NCI-H748 (cell line): ENCODE measurements around the gene DYNC1H1.
A peak's percentile ranks its signal among the peaks of the same experiment; 100 is the strongest.

Source experiments
- DNase-seq: peaks from one replicate; lab custom pipeline; 2025; ENCODE audit not compliant: unreplicated experiment; lab: John Stamatoyannopoulos, UW

DYNC1H1 gene

GRCh38 chr14:102086709-102086971, 122.3 kb downstream of the DYNC1H1 start:
- DNase-seq = no peak

DNA sequence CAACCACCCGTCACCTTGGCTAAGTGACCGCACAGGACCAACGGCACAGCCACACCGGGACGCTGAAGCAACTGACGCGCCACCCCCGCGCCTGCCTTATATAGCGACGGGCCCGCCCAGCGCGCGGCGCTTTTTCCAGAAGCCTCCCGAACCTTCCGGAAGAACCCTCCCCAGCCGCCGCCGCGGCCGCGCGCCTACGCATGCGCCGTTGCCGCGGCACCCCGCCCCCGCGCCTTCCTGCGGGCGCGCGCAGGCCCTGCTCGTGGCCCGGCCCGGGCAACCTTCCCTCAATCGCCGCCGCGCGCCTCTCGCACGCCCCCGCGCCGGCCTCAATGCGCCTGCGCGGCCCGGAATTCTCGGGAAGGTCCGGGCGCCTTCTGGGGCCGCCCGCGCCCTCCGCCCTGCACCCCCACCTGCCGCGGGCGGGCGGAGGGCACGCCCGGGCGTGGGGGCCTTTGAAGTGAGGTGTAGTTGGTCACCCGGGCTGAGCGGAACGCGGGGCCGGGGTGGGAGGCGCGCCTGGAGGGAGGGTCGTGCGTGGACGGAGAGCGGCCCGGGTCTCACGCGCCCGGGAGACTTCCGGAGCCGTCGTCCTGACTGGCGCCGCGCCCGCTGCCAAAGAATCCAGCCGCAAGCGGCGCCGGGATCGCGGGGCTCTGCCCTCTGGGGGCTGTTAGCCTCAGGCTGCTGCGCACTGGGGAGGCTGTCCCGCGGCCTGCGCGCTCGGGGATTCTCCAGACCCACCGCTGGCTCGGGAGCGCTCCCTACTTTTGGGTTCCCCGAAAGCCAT, 122.8 kb downstream of the DYNC1H1 start, which contains the start of gene HSP90AA1:
HSP90AA1 (minus strand) TSS at position 73 of the 790 bp plus-strand sequence. CDS start 666 bp downstream, outside the sequence.
- peak; percentile 97 for DNase-seq

DNA sequence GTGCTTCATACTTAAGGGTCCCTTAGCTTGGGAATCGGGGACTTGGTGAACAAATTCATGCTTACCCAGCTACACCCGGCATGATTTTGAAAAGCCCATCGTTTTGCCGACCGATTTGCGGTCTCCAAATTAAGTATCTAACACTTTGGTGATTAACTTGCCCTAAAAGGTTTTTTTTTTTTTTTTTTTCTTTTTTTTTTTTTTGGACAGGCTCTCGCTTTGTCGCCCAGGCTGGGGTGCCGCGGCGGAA, 123.3 kb downstream of the DYNC1H1 start:
- no peak for DNase-seq

DNA sequence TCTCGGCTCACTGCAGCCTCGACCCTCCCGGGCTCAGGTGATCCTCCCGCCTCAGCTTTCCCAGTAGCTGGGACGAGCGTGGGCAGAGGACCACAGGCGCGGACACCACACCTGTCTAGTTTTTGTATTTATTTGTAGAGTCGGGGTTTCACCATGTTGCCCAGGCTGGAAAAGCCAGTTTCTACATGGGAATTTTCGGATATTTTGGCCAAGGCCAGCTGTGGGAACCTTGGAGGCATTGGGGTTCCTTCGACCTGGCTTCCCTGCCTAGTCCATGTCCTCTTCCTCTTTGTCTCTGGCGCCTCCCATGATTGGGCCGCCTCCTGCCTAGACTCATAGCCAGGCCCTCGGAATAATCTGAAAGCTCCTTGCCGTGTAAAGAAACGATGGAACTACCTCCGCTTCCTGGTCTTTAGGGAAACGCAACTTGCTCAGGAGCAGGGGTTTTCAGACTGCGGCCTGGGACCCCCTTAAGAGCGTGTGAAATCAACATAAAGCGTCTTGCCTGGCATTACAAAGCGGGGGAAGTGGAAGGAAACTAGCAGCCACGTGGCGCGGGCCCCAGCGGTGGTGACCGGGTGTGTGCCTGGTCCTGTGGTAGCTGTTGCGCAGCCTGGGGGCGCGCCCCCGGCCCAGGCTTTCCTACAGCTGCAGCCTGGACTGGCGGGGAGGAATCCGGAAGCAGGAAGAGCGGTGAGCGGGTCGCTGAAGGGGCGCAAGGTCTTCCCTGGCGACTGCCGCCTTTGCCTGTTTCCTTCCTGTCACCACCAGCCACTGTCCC, 123.8 kb downstream of the DYNC1H1 start:
- no peak for DNase-seq

DNA sequence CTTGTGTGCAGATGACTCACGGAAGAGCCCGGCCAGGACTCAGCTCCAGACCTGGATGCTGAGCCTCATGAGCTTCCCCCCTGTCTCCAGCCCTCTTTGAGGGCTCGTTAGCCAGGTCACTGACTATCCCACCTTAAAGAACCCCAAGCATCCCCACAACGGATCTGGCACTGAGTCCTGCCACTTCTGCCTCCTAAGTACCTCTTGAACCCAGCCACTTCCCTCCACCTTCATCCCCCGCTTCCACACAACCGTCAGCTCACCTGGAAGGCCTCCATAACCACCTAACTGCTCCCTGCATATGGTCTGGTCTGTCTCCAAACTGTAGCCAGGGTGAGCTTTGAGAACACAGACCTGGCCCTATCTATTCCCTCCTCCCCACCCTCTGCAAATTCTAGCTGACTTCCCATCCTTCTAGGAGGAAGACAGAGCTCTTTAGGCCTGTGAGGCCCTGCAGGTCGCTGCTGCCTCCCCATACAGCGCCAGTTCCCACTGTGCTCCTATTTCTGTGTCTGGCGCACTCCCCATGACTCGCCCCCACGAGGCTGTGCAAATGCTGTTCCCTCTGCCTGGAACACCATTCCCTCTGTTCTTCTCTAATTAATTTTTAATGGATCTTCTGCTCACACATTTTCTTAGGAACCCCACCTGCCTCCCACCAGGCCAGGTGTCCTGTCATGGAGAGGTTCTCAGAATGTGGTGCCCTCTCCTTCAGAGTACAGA, 125.4 kb downstream of the DYNC1H1 start:
- DNase-seq = no peak

GRCh38 chr14:102090713-102091112, 126.3 kb downstream of the DYNC1H1 start:
- no peak for DNase-seq

- DNase-seq = no peak
Observed at GRCh38 chr14:102092806-102093205, 128.4 kb downstream of the DYNC1H1 start.

- no peak for DNase-seq
Observed at GRCh38 chr14:102094101-102094500, 129.7 kb downstream of the DYNC1H1 start.

DNA sequence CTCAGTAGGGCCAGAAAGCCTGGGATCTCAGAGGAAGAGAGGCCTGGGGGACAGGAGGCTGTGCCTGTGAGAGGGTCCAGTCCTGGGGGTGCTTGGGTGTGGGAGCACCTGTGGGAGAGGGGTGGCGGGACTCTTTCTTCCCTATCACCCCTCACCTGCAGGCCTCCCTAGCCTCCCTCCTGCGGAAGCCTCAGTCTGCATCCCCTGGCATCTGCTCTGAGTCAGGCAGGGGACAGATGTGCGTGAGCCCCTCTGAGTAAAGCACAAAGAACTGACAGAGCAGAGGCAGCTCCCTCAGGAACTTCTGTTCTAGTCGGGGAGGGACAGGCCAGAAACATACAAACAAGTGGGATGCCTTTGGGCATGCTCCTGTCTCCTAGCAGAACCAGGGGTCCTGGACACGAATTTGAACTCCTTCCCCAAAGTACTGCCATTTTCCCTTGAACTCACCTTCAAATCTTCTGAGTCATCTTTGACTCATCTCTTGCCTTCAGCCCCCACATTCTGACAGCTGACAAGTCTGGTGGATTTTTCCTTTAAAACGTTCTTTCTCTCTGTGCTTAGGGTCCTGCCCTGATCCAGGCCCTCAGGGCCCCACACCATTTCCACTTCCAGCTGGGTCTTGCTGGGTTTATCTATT, 131.0 kb downstream of the DYNC1H1 start:
- no peak for DNase-seq

DNA sequence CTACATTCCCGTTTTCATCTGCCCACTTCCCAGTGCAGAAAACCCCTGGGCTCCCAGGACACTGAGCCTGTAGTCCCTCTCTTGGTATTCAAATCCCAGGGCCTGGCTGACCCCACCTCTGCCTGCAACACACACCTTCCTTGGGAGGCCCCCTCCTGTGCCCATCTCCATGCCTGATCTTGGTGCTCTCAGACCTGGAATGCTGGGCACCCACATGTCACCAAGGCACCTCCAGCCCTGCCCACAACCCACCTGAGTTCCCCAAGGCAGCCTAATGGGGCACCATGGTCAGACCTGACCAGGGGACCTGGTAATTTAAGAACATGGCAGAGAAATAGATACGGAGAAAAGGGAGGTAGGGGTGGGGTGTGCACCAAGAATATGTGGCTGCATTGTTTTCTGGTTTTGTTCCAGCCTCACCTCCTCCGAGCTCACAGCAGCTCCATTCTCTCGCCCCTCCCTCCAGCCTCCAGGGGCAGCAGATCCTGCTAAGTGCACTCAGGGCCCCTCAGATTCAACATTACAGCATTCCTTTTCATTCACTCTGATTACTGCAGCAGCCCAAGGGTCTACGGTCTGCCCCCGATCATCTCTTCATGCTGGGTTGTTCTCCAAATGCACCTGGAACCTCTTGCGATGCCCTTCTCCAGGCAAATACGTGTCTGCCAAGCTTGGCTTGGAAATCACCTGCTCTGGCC, 131.6 kb downstream of the DYNC1H1 start:
- no peak for DNase-seq

GRCh38 chr14:102096569-102097188, 132.3 kb downstream of the DYNC1H1 start:
- DNase-seq = peak; percentile 81

GRCh38 chr14:102097441-102098135, 133.2 kb downstream of the DYNC1H1 start:
- DNase-seq = peak; percentile 49

DNA sequence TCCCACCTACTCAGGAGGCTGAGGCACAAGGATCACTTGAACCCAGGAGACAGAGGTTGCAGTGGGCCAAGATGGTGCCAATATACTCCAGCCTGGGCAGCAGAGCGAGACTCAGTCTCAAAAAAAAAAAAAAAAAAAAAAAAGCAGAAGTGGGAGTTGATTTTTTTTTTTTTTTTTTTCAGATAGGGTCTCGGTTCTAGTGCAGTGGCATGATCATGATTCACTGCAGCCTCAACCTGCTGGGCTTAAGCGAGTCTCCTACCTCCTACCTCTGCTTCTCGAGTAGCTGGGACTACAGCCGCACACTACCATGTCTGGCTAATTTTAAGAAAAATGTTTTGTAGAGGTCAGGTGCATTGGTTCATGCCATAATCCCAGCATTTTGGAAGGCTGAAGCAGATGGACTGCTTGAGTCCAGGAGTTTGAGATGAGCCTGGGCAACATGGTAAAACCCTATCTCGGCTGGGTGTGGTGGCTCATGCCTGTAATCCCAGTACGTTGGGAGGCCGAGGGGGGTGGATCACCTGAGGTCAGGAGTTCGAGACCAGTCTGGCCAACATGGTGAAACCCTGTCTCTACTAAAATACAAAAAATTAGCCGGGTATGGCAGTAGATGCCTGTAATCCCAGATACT, 138.8 kb downstream of the DYNC1H1 start:
- no peak for DNase-seq

GRCh38 chr14:102105369-102105768, 141.0 kb downstream of the DYNC1H1 start:
- no peak for DNase-seq
